Measurements from ENCODE around the gene PRIMA1. TPM values are rescaled to one million over a fixed set of nuclear protein-coding genes. Genes with fewer than 3 reads are reported as not detected.

PRIMA1 gene
- polyA plus RNA-seq, 3 donors, result 0.69 to 7.9 (median 3.4) TPM

DNA sequence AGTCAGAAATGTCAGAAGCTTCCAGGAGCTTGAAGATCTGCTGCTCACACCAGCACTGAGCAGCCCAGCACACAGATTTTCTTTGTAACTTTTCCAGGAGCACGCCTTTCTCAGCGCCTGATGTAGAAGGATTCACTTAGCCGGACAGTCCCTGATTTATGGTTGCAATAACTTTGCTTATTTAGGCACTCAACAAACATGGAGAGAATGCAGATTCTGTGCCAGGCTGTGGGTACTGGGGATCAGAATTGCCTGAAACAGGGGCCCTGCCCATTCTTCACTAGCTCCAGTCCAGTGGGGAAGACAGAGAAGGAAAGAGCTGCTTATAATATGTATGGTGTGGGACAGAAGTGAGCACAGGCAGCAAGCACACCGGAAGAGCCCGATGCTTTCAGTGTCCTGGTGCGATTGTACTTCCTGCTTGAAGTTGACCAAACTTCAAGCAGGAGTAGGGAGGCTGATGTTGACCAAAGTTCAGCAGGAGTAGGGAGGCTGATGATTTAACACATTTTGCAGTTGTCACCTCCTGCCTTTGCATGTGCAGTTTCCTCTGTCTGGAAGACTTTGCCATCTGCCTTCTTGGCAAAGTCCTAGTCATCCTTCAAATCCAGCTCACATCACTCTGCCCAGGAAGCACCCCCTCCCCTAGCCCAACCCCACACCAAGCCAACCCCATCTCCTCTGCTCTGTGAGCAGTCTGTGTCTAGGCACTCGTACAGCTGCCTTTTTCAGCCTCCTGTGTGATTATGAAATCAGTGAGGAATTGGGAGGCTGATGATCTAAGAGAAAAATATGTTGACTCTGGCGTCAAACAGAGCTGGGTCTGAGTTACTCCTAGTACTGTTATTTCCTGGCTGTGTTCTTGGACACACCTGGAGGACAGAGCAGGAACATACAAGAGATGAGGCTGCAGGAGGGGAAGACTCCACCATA lies 12.0 kb upstream of the PRIMA1 start:
- 54 to 64% (median 62%) methylated on average over 8 of the region's 8 CpGs for WGBS, 3 donors
- no peak overlapping the region for H3K27ac ChIP-seq (ENCODE audit: low read depth, low read length)

DNA sequence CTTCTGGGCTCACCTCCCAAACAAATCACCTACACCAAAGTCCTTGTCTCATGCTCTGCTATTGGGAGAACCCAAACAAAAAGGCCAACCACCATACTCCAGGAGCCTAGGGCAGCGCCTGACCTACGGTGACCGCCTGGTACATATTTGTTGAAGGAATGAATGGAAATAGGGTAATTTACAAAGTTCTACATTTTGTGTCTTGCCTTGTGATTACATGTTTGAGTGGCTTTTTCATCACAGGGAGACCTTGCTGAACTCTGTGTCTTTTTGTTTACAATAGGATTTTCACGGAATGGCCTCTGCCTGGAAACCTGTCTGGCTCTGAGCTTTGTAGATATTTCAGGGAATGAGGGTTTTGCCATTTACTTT lies 11.3 kb upstream of the PRIMA1 start:
- H3K27ac ChIP-seq (ENCODE audit: low read depth, low read length), result no peak overlapping the region
- 50 to 84% (median 79%) methylated on average over 4 of the region's 4 CpGs for WGBS, 3 donors

DNA sequence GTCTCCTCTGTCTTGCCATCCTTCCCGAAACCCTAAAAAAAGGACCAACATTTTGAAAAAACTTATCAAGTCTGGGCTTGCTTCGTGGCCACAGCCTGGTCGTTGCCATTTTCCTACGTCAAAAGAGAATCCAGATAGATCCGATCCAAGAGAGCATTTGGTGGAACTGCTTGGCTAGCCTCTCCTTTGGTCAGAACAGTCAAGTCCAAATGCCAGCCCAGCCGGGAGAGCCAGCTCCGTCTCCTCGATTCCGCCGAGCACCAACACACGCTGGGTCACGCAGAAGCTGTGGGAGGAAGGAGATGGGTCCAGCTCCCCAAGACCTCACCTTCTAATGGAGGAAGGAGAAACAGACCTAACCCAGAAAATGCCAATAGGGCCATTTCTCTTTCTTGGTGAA lies 9.3 kb upstream of the PRIMA1 start:
- WGBS, 3 donors, result 81 to 88% (median 85%) methylated on average over 12 of the region's 12 CpGs
- no peak overlapping the region for H3K27ac ChIP-seq (ENCODE audit: low read depth, low read length)

DNA sequence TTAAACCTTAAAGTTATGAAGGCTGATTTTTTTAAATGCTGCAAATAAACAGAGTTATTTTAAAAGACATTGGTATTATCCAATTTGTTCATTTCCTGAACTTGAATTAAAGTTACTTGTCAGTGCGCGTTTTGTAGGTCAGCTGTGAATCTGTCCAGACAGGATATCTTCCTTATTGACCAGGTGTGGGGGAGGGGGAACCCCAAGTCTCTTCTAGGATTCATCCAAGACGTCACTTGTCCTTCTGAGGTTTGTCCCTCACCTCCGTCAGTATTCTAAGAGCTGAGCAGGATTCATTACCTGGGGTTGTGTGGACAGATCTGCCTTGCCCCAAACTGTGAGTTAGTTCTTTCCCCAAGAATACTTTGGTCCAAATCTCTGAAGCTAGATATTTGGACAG lies 8.8 kb upstream of the PRIMA1 start:
- H3K27ac ChIP-seq (ENCODE audit: low read depth, low read length), result no peak overlapping the region
- 70 to 92% (median 72%) methylated on average over 4 of the region's 4 CpGs for WGBS, 3 donors

DNA sequence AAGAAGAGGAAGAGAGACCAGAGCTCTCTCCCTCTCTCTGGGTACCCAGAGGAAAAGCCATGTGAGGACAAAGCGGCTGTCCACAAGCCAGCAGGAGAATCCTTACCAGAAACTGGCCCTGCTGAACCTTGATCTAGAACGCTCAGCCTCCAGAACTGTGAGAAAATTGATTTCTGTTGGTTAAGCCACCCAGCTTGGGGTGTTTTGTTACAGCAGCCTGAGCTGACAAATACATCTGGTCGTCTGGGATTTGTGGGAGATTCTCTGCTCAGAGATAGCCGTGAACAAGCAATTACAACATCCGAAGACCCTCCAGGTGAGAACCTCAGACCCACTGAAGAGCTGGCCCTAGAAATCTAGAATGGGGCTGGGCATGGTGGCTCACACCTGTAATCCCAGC lies 6.5 kb upstream of the PRIMA1 start:
- 86 to 91% (median 89%) methylated on average over 5 of the region's 5 CpGs for WGBS, 3 donors
- no peak overlapping the region for H3K27ac ChIP-seq (ENCODE audit: low read depth, low read length)

DNA sequence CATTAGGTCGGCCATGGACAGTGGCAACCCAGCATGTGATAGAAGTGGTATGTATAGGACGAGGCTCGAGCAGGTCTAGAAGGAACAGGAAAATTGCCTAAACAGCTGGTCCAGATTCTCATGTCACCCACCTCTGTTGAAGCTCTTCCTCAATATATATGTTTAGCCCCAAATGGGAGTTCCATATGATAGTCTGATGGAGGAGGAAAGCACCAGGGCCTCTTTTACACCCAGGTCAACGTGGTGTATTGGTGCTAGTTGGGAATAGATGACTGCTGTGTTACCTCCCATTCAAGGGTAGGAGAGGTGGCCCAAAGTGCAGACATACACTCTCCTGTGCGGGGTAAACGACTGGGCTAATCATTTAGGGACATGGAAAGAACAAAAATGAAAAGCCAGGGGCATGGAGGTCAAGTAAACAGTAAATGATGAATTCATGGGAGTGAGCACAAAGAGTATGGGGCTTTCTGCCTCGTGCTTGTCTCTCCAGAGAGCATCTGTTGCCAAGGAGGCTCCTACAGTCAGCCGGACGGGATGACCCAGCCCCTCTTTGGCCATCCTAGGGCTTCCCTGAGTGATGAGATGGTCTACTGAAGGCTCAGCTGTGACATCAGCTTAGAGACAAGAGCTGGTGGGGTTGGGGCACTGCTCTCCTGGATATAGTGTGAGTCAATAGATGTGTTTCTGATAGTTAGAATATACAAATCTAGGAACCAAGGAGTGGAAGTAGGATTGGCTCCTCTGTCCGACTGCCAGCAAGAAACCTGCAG lies 5.5 kb upstream of the PRIMA1 start:
- no peak overlapping the region for H3K27ac ChIP-seq (ENCODE audit: low read depth, low read length)
- WGBS, 3 donors, result 68 to 76% (median 70%) methylated on average over 10 of the region's 10 CpGs

DNA sequence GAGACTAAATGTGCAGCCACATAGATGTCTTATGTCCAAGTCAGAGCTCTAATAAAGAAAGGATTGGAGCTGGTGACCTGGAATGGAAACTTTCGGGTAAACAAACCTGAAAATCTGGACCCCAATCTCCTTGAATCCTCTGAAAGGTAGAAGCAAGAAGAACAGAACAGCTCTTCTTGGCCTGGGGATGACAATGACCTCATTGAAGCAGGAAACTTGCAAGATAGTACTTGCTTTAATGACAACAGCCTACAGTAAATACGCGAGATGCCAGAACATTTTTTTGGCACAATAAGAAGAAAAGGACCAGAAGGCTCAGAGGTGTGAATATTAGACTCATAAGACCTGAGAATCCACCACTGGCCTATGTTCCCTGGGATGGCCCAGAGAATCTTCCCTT lies 4.1 kb upstream of the PRIMA1 start:
- no peak overlapping the region for H3K27ac ChIP-seq (ENCODE audit: low read depth, low read length)
- WGBS, 3 donors, result 81 to 92% (median 87%) methylated on average over 3 of the region's 3 CpGs

DNA sequence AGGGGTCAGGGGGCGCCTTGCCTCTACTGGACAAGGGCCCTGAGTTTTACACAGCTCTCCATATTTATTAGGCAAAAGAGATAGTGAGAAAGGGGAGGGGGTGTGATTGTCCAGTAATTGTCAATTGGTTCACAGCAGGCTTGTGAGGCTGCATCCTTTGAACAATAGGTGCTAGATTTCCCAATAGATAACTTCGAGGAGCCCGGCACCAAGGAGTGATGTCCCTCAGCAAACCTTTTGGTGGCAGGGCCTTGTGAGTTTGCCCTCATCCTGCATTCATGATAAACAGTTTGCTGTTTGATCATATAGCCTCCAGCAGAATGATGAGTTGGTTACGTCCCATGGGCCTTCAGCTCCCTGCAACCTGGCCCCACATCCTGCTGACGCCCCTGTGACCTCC lies 2.7 kb upstream of the PRIMA1 start:
- no peak overlapping the region for H3K27ac ChIP-seq (ENCODE audit: low read depth, low read length)
- 72 to 77% (median 74%) methylated on average over 5 of the region's 5 CpGs for WGBS, 3 donors

DNA sequence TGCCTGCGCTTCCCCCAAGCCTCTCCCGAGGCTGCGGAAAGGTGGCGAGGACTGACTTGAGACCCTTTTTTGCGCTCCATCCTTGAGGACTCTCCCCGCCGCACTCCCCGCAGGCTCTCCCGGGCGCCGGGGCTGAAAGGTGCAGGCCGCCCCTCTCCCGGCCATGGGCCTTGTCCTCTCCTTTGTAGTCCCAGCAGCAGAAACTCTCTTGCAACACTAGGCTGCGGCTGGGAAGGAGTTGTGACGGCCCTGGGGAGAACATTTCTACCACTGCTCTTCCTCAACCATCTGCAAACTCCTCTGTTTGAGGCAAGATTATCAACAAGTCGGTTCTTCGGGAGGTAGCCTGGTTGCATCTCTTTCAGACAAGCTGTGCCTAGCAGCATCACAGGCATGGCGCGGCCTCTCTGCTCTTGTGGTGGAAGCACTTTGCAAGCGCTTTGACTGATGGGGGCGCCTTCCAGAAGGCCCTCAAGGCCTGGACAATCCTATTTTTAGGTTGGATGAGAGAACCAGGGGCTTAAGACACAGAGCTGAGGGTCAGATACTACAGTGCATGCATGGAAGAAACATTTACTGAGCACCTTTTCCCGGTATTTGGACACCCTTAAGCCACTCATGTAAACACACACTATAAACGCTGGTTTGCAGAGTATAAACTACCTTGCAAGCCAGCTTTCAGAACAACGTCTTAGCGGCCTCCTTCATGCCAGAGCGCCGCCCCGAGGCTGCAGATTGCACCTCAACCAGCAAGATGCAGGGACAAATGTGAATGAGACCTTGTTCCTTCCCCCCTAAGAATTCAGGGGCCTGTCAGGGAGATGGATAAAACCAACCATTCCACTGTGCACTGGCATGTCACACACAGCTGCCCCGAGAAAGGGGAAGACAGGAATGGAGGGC lies 1.2 kb upstream of the PRIMA1 start:
- 24 to 27% (median 24%) methylated on average over 29 of the region's 29 CpGs for WGBS, 3 donors
- no peak overlapping the region for H3K27ac ChIP-seq (ENCODE audit: low read depth, low read length)

DNA sequence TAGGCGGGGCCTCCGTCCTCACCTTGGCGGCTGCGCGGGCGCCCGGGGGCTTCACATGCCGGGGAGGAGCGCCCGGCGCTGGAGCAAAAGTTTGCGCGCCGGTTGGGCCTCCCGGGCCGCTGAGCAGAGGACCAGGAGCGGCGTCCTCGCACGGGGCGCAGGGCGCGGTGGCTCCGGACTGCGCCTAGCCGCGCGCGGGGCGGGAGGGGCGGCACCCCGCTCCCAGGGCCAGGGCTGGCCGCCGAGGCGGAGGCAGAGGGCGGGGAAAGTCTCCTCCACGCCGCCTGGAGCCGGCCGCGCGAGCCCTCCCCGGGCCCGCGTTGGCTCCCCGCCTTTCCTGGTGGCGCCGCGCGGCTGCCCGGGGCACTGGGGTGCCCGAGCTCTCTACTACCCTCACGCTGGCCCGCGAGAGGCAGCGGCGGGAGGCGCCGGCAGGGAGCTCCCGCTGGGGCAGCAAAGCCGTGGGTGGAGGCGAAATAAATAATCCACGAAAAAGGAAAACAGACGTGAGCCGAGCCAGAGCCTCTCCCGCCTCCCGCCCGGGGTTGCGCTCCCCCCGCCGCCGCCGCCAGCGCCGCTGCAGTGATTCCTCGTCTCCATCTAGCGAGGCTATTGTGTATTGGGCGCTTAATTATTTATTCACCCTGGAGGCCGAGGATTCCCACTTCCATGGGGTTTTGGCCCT lies 400 bp upstream of the PRIMA1 start:
- WGBS, 3 donors, result 0 to 1% (median 1%) methylated on average over 49 to 79 of the region's 79 CpGs
- no peak overlapping the region for H3K27ac ChIP-seq (ENCODE audit: low read depth, low read length)

DNA sequence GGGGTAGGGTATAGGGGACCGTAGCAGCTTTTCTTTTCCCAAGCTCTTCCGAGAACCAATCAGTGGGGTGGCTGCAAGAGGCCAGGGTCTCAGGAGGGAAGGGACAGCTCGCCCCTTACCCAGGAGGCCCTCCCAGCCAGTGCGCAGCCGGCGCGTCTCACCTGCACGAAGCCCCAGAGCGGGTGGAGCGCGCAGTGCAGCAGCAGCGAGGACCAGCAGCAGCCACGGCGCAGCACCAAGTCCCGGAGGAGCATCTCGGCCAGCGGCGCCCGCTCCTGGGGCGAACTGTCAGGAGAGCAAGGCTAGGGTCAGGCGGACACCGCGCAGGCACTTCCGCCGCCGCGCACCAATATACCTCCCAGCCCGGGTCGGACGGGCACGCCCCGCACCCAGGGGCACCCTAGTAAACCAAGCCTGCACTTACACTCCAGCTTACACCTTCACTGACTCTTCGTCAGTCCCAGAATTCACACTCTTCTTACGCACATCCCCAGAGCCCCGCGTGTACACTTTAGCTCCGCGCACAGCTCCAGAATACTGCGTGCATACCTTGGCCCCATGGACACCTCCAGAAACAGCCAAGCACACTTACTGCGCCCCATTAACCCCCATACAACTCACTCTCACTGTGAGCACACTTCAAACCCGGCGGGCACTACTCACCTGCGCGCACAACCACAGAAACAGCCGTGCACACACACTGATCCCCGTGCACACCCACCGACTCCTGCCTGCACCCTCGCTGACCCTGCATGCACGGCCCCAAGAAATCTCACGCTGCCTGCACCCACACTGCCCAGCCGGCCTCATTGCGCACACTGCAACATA lies 606 bp downstream of the PRIMA1 start:
- 21 to 36% (median 31%) methylated on average over 44 to 52 of the region's 52 CpGs for WGBS, 3 donors

DNA sequence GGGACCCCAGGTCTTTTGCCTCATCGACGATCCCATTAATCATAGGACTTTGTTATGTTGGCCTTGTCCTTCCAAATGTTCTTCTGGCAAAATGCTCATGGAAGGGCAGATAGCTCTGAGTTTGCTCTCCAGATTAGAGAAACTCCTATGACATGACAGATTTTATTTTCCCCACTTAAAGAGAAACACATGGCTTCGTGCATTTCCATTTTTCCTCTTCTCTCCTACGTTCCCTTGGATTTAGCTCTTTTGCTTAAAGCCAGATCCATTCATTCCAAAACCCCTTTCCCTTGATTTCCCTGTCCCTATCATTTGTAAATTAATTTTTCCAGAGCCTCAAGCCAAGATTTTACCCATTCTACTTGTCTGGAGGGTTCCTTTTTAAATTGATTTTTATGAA lies 2.9 kb downstream of the PRIMA1 start:
- H3K27ac ChIP-seq (ENCODE audit: low read depth, low read length), result no peak overlapping the region
- 43 to 60% (median 51%) methylated on average over 4 of the region's 4 CpGs for WGBS, 3 donors

More for the DNA sequence above, 606 bp downstream of the PRIMA1 start:
- H3K27ac ChIP-seq (ENCODE audit: low read depth, low read length), result no peak overlapping the region

DNA sequence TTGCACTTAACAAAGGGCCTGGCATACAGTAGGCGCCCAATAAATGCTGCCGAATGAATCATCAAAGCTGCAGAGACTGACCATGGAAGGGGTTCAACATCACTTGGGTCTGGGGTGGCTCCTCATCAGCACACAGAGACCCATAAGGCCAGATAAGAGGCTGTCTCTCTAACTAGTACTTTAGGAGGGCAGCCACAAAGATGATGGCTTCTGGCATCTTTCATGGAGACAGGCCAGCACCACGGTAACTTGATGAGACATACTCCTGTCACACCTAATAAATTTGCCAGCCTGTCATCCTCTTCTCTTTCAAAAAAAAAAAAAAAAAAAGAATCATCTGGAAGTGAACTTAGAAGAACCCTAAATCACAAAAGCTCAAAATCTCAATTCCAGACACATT lies 3.4 kb downstream of the PRIMA1 start:
- H3K27ac ChIP-seq (ENCODE audit: low read depth, low read length), result no peak overlapping the region
- WGBS, 3 donors, result 64 to 79% (median 65%) methylated on average over 3 of the region's 3 CpGs

DNA sequence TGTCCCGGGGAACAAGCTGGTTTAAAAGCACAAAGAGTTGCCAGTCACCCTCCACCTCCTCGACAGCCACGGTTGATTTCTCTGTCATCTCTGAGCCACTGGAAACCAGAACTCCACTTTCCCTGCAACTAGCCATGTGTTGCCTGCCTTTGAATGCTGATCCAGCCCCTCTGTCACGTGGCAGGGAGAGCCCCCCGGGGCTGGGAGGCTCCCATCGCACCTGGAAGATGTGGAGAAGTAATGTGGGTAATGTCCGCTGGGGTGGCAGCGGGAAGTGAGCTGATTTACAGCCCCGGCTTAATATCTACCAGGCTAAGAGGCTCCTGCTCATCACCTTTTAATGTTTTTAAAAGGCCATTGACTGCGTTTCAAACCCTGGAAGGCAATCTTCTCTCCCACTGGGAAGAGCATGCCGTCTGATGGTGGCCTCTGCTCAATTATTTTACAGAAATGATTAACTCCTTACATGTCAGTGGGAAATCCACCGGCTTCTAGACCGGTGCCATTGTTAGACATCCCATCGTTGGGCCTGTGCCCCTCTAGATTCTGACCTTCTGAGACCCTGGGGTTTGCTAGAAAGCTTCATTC lies 7.4 kb downstream of the PRIMA1 start:
- no peak overlapping the region for H3K27ac ChIP-seq (ENCODE audit: low read depth, low read length)
- 68 to 71% (median 69%) methylated on average over 14 of the region's 14 CpGs for WGBS, 3 donors

DNA sequence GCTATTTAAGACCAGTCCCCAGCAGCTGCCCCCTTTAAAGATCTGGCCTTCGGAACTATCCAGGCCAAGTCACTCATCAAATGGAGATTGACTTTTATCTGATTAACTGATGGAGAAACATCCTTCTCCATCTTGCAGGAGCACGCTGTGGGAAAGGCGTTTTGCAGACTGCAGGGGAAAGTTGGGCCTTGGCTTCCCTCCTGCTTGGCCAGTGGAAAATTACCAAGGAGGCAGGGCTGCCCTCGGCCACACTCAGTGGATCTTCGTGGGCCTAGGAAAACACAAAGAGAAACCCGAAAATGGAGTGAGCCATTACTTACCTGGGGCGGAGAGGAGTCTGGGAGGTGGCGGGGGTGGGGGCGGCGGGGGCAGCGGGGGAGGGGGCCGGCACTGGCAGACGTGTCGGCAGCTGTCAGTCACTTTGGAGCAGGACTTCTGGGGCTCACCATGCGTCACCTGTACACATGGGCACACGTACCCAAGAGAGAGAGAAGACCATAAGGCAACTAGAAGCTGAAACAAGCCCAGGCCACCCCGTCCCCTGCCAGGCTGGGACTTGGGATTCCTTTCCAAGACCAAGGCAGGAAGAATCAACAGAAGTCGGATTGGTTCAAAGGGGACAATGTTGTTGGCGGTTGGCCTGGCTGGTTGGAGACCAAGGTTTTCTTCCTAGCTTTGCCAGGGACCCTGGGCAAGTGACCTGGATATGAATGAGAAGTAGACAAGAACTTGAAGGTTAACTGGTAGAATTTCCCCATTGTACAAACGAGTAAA lies 9.2 kb downstream of the PRIMA1 start:
- 55 to 81% (median 78%) methylated on average over 20 of the region's 20 CpGs for WGBS, 3 donors
- no peak overlapping the region for H3K27ac ChIP-seq (ENCODE audit: low read depth, low read length)

DNA sequence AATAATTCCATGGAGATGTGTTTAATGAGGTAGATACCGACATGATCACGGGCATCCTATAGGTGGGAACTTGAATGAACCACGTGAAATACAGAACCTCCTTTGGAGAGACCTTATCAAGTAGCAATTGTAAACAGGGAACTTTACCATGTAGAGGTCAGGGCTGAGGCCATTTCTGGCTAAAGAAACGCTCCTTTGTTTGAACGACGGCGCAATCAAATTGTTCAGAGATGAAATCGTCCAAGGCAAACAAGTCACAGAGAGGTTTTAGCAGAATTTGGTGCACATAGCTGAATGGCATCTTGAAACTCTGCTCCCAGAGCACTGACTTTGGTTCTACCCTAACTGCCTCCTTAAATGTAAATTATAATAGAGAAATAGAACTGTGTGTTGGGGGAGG lies 9.8 kb downstream of the PRIMA1 start:
- WGBS, 3 donors, result 26 to 78% (median 68%) methylated on average over 8 of the region's 8 CpGs
- H3K27ac ChIP-seq (ENCODE audit: low read depth, low read length), result no peak overlapping the region
